Chondrocyte (in vitro differentiated cells): ENCODE measurements around the gene PRDM12. TPM values are rescaled to one million over a fixed set of nuclear protein-coding genes. Genes with fewer than 3 reads are reported as not detected.

ENCODE experiments used
- DNase-seq: peaks from one replicate; pipeline ENCODE4 v3.0.0; 2021; ENCODE audit warnings: mixed read lengths, low spot score
- H3K27ac Mint-ChIP-seq: one replicate; pipeline ENCODE4 v1.8.0; 2021; ENCODE audit warnings: mild to moderate bottlenecking, moderate library complexity, mixed read lengths; ENCODE audit not compliant: unreplicated experiment
- H3K27me3 Mint-ChIP-seq: 2 replicates; pipeline ENCODE4 v1.8.0; 2021; ENCODE audit warnings: low read depth, mixed read lengths
- H3K36me3 Mint-ChIP-seq: 2 replicates; pipeline ENCODE4 v1.8.0; 2021; ENCODE audit warnings: low read depth, mixed read lengths
- H3K4me1 Mint-ChIP-seq: 2 replicates; pipeline ENCODE4 v1.8.0; 2021; ENCODE audit warnings: low read depth, mild to moderate bottlenecking, mixed read lengths
- H3K4me3 Mint-ChIP-seq: one replicate; pipeline ENCODE4 v1.8.0; 2021; ENCODE audit warnings: mild to moderate bottlenecking, moderate library complexity, mixed read lengths; ENCODE audit not compliant: unreplicated experiment
- H3K9me3 Mint-ChIP-seq: 2 replicates; pipeline ENCODE4 v1.8.0; 2021; ENCODE audit warnings: low read depth, mixed read lengths
- CTCF ChIP-seq: fragments of 200-600 bp; sonication (generic); IDR thresholded peaks from 2 replicates; pipeline ENCODE4 v1.5.0; 2021; ENCODE audit warnings: antibody characterized with exemption, mild to moderate bottlenecking, moderate library complexity
- total RNA-seq: library from RNA; stranded (reverse); gene quantifications from 3 replicates; pipeline ENCODE4 v1.2.1, GENCODE V29; 2021

PRDM12 gene
- total RNA-seq, 1 donor from 2014 or later, result 0.10 TPM

GRCh38 chr9:130634801-130635200 lies 29.6 kb upstream of the PRDM12 start:
- H3K4me1 Mint-ChIP-seq, result no peaks in the 10 kb centered on the region
- DNase-seq, result peak; percentile 50
- no peaks in the 10 kb centered on the region for H3K9me3 Mint-ChIP-seq
- H3K36me3 Mint-ChIP-seq, result peaks cover 37% of the 10 kb centered on the region
- no peak overlapping the region for H3K4me3 Mint-ChIP-seq
- TF ChIP-seq CTCF, result no peak
- no peaks in the 10 kb centered on the region for H3K27me3 Mint-ChIP-seq
- no peak overlapping the region for H3K27ac Mint-ChIP-seq

- Mint-ChIP-seq H3K4me1 (no peaks in the 10 kb centered on the region), H3K9me3 (no peaks in the 10 kb centered on the region), H3K4me3 (no peak overlapping the region), H3K27ac (no peak overlapping the region), H3K27me3 (no peaks in the 10 kb centered on the region), H3K36me3 (peaks cover 35% of the 10 kb centered on the region)
- DNase-seq, result no peak
- no peak for TF ChIP-seq CTCF
Measured at GRCh38 chr9:130635306-130635705, 29.1 kb upstream of the PRDM12 start.

GRCh38 chr9:130635721-130636647 lies 28.4 kb upstream of the PRDM12 start:
- no peaks in the 10 kb centered on the region for H3K4me1 Mint-ChIP-seq
- no peaks in the 10 kb centered on the region for H3K9me3 Mint-ChIP-seq
- no peaks in the 10 kb centered on the region for H3K27me3 Mint-ChIP-seq
- peaks cover 33% of the 10 kb centered on the region for H3K36me3 Mint-ChIP-seq
- no peak for TF ChIP-seq CTCF
- peak; percentile 77 for DNase-seq
- H3K4me3 Mint-ChIP-seq, result no peak overlapping the region
- no peak overlapping the region for H3K27ac Mint-ChIP-seq

- H3K27me3 Mint-ChIP-seq, result no peaks in the 10 kb centered on the region
- peaks cover 30% of the 10 kb centered on the region for H3K36me3 Mint-ChIP-seq
- H3K4me3 Mint-ChIP-seq, result no peak overlapping the region
- no peak for TF ChIP-seq CTCF
- peak; percentile 43 for DNase-seq
- H3K9me3 Mint-ChIP-seq, result no peaks in the 10 kb centered on the region
- H3K27ac Mint-ChIP-seq, result no peak overlapping the region
- no peaks in the 10 kb centered on the region for H3K4me1 Mint-ChIP-seq
Measured at GRCh38 chr9:130636648-130637020, 27.8 kb upstream of the PRDM12 start.

GRCh38 chr9:130638284-130639123 lies 25.9 kb upstream of the PRDM12 start:
- H3K36me3 Mint-ChIP-seq, result peaks cover 26% of the 10 kb centered on the region
- no peak overlapping the region for H3K4me3 Mint-ChIP-seq
- no peak for TF ChIP-seq CTCF
- peak; percentile 81 for DNase-seq
- H3K27me3 Mint-ChIP-seq, result no peaks in the 10 kb centered on the region
- H3K27ac Mint-ChIP-seq, result no peak overlapping the region
- H3K4me1 Mint-ChIP-seq, result no peaks in the 10 kb centered on the region
- no peaks in the 10 kb centered on the region for H3K9me3 Mint-ChIP-seq
